IMR-90 (cell line): ENCODE measurements around the gene TMOD1. TPM values are rescaled to one million over a fixed set of nuclear protein-coding genes. Genes with fewer than 3 reads are reported as not detected.
A peak's percentile ranks its signal among the peaks of the same experiment; 100 is the strongest.

Source experiments
- ATAC-seq: fragments of 200-7000 bp; cut with Tn5 transposase; 2 replicates; pipeline ENCODE4 v1.9.1; 2020; ENCODE audit warnings: low read depth, mild to moderate bottlenecking, moderate library complexity
- BruUV-seq: library from RNA; stranded (reverse); fragments of 400-500 nt; replicated peaks from 2 replicates; lab custom pipeline; 2021; lab: Mats Ljungman, UMichigan
- CTCF ChIA-PET: fragments of 300-600 bp; formaldehyde crosslinking; extraction: SDS; loops from one replicate; lab custom pipeline; 2021; ENCODE audit warnings: antibody characterized with exemption; lab: Yijun Ruan, JAX
- POLR2A ChIA-PET: fragments of 300-600 bp; sonication (Branson Sonifier 250); formaldehyde crosslinking; loops from one replicate; lab custom pipeline; 2022; ENCODE audit warnings: antibody characterized with exemption; ENCODE audit not compliant: unreplicated experiment; lab: Charles Lee
- DNase-seq: peaks from one replicate; pipeline ENCODE4 v3.0.0; 2013
- H2AFZ ChIP-seq: replicated peaks from 2 replicates; pipeline ENCODE3; 2013; ENCODE audit warnings: low read length, mild to moderate bottlenecking; ENCODE audit not compliant: poor library complexity
- H2AK5ac ChIP-seq: 2 replicates; pipeline ENCODE4 v1.6.1; 2013; ENCODE audit warnings: low read depth, low read length, inconsistent platforms
- H2AK9ac ChIP-seq: replicated peaks from 2 replicates; pipeline ENCODE3; 2013; ENCODE audit warnings: mild to moderate bottlenecking, low read depth, low read length, moderate library complexity; ENCODE audit not compliant: poor library complexity
- H2BK120ac ChIP-seq: 2 replicates; pipeline ENCODE4 v1.6.1; 2013; ENCODE audit warnings: low read depth, low read length, inconsistent platforms
- H2BK15ac ChIP-seq: 3 replicates; pipeline ENCODE4 v1.6.1; 2013; ENCODE audit warnings: low read depth, low read length, inconsistent platforms
- H2BK20ac ChIP-seq: 2 replicates; pipeline ENCODE4 v1.6.1; 2013; ENCODE audit warnings: low read depth, mild to moderate bottlenecking, inconsistent platforms, low read length, moderate library complexity
- H2BK5ac ChIP-seq: 2 replicates; pipeline ENCODE4 v1.6.1; 2013; ENCODE audit warnings: mild to moderate bottlenecking, low read depth, low read length, inconsistent platforms; ENCODE audit not compliant: poor library complexity, severe bottlenecking
- H3K14ac ChIP-seq: replicated peaks from 2 replicates; pipeline ENCODE4 v1.6.1; 2013; ENCODE audit warnings: low read depth, low read length, inconsistent platforms
- H3K18ac ChIP-seq: 2 replicates; pipeline ENCODE4 v1.6.1; 2013; ENCODE audit warnings: low read depth, low read length, control low read depth
- H3K23ac ChIP-seq: 2 replicates; pipeline ENCODE4 v1.6.1; 2013; ENCODE audit warnings: low read depth, low read length, inconsistent platforms
- H3K27ac ChIP-seq: 2 replicates; pipeline ENCODE4 v1.5.1; 2013; ENCODE audit warnings: mild to moderate bottlenecking, control low read depth, low read length; ENCODE audit not compliant: insufficient read depth
- H3K27me3 ChIP-seq: 2 replicates; pipeline ENCODE4 v1.6.1; 2013; ENCODE audit warnings: low read length; ENCODE audit not compliant: control insufficient read depth, insufficient read depth
- H3K36me3 ChIP-seq: 2 replicates; pipeline ENCODE4 v1.6.1; 2013; ENCODE audit warnings: low read length, mixed read lengths; ENCODE audit not compliant: control insufficient read depth, insufficient read depth
- H3K4ac ChIP-seq: 2 replicates; pipeline ENCODE4 v1.6.1; 2013; ENCODE audit warnings: low read depth, low read length, inconsistent platforms
- H3K4me1 ChIP-seq: 2 replicates; pipeline ENCODE4 v1.6.1; 2013; ENCODE audit warnings: low read length, mixed read lengths; ENCODE audit not compliant: control insufficient read depth, insufficient read depth
- H3K4me2 ChIP-seq: 2 replicates; pipeline ENCODE4 v1.6.1; 2013; ENCODE audit warnings: low read depth, mild to moderate bottlenecking, control low read depth, low read length, moderate library complexity
- H3K4me3 ChIP-seq: 2 replicates; pipeline ENCODE4 v1.5.1; 2013; ENCODE audit warnings: low read depth, mild to moderate bottlenecking, control low read depth, low read length, moderate library complexity; ENCODE audit not compliant: insufficient read depth
- H3K56ac ChIP-seq: 2 replicates; pipeline ENCODE4 v1.6.1; 2013; ENCODE audit warnings: low read length, inconsistent platforms; ENCODE audit not compliant: insufficient read depth; ENCODE audit errors: extremely low read depth
- H3K79me1 ChIP-seq, 2 experiments: 2 replicates each; pipeline ENCODE4 v1.6.1; 2013; ENCODE audit warnings: low read length in 2 of 2, inconsistent platforms in 1 of 2, low read depth in 1 of 2
- H3K9ac ChIP-seq: 2 replicates; pipeline ENCODE4 v1.6.1; 2013; ENCODE audit warnings: low read depth, low read length, control low read depth
- H3K9me1 ChIP-seq: 2 replicates; pipeline ENCODE4 v1.6.1; 2013; ENCODE audit warnings: low read length, inconsistent platforms; ENCODE audit not compliant: insufficient read depth
- H3K9me3 ChIP-seq: 2 replicates; pipeline ENCODE4 v1.6.1; 2013; ENCODE audit warnings: low read length; ENCODE audit not compliant: control insufficient read depth, insufficient read depth
- H4K20me1 ChIP-seq: 2 replicates; pipeline ENCODE4 v1.6.1; 2013; ENCODE audit warnings: low read length, inconsistent platforms; ENCODE audit not compliant: insufficient read depth
- H4K5ac ChIP-seq: 2 replicates; pipeline ENCODE4 v1.6.1; 2013; ENCODE audit warnings: mild to moderate bottlenecking, low read depth, low read length, control low read depth
- H4K8ac ChIP-seq, 2 experiments: 2 replicates each; pipeline ENCODE4 v1.6.1; 2013; ENCODE audit warnings: low read depth in 2 of 2, low read length in 2 of 2, control low read depth in 1 of 2, inconsistent platforms in 1 of 2
- H4K91ac ChIP-seq: 2 replicates; pipeline ENCODE4 v1.6.1; 2013; ENCODE audit warnings: low read depth, low read length, inconsistent platforms; ENCODE audit not compliant: insufficient read depth
- BHLHE40 ChIP-seq: fragments of 150-350 bp; IDR thresholded peaks from 2 replicates; pipeline ENCODE4 v1.6.1; 2016; ENCODE audit warnings: mild to moderate bottlenecking, low read depth, low read length
- CHD1 ChIP-seq: IDR thresholded peaks from 2 replicates; pipeline ENCODE4 v1.6.1; 2012; ENCODE audit warnings: low read depth, low read length, improper control_type of control experiment
- CTCF ChIP-seq: conservative IDR thresholded peaks from 2 replicates; pipeline ENCODE4 v1.5.1; 2012; ENCODE audit warnings: mild to moderate bottlenecking, low read depth, low read length, improper control_type of control experiment
- FOS ChIP-seq: fragments of 150-350 bp; IDR thresholded peaks from 2 replicates; pipeline ENCODE4 v1.6.1; 2016; ENCODE audit warnings: low read depth, low read length
- MAFK ChIP-seq: IDR thresholded peaks from 2 replicates; pipeline ENCODE4 v1.6.1; 2012; ENCODE audit warnings: low read depth, low read length, improper control_type of control experiment
- MAZ ChIP-seq: IDR thresholded peaks from 2 replicates; pipeline ENCODE4 v1.6.1; 2012; ENCODE audit warnings: low read depth, mild to moderate bottlenecking, low read length, improper control_type of control experiment, moderate library complexity, borderline replicate concordance
- MXI1 ChIP-seq: IDR thresholded peaks from 2 replicates; pipeline ENCODE4 v1.6.1; 2012; ENCODE audit warnings: low read depth, mild to moderate bottlenecking, low read length, moderate library complexity, borderline replicate concordance
- RAD21 ChIP-seq: IDR thresholded peaks from 2 replicates; pipeline ENCODE4 v1.6.1; 2012; ENCODE audit warnings: low read length, improper control_type of control experiment
- RCOR1 ChIP-seq: IDR thresholded peaks from 2 replicates; pipeline ENCODE4 v1.6.1; 2012; ENCODE audit warnings: mild to moderate bottlenecking, low read length, improper control_type of control experiment; ENCODE audit not compliant: insufficient replicate concordance
- SMC3 ChIP-seq: fragments of 150-350 bp; IDR thresholded peaks from 2 replicates; pipeline ENCODE4 v1.6.1; 2016; ENCODE audit warnings: low read depth, mild to moderate bottlenecking, antibody characterized with exemption, low read length, moderate library complexity
- dilution Hi-C: fragments of 300-500 bp; cut with HindIII; formaldehyde crosslinking; loops from one replicate; pipeline ENCODE4 v1.14.3; 2018; ENCODE audit warnings: low sequenced_read_pairs; ENCODE audit not compliant: unreplicated experiment
- in situ Hi-C: fragments of 300-500 bp; cut with MboI; formaldehyde crosslinking; loops from 3 replicates; pipeline ENCODE4 v1.14.3; 2019; ENCODE audit warnings: low sequenced_read_pairs, inconsistent platforms, mixed read lengths
- intact Hi-C: fragments of 100-400 bp; cut with micrococcal nuclease; formaldehyde crosslinking; loops from 2 replicates; pipeline ENCODE4 v1.10.0; 2022
- polyA plus RNA-seq, 3 experiments: library from polyadenylated mRNA; depleted of rRNA; stranded (reverse); fragments of >200 nt; gene quantifications; 2 replicates each; pipeline ENCODE4 v1.2.3, GENCODE V29; 2012; ENCODE audit warnings: low replicate concordance in 1 of 3
- total RNA-seq: library from RNA; depleted of rRNA; stranded (reverse); fragments of >200 nt; gene quantifications from 2 replicates; pipeline ENCODE4 v1.2.3, GENCODE V29; 2012

The TMOD1 gene
- total and polyA plus RNA-seq, 2 of the 4 experiments (the other 2 are of a cell fraction): 0.18 to 0.38 TPM

GRCh38 chr9:97615439-97616072, 114.1 kb downstream of the TMOD1 start:
- H3K27me3 ChIP-seq: no peaks in the 10 kb centered on the region
- no peak overlapping the region for H4K91ac ChIP-seq
- no peak overlapping the region for H3K4me2 ChIP-seq
- H3K9ac ChIP-seq: no peak overlapping the region
- H3K36me3 ChIP-seq: peaks cover 14% of the 10 kb centered on the region
- no peak overlapping the region for H4K8ac ChIP-seq
- H2BK5ac ChIP-seq: no peak overlapping the region
- H3K56ac ChIP-seq: no peak overlapping the region
- no peaks in the 10 kb centered on the region for H3K9me3 ChIP-seq
- no peak overlapping the region for H4K5ac ChIP-seq
- BruUV-seq: no TSS peak
- ATAC-seq (peak; percentile 88), DNase-seq (peak; percentile 54)
- H3K4ac ChIP-seq: no peak overlapping the region
- H3K14ac ChIP-seq: no peak overlapping the region
- H2AK5ac ChIP-seq: no peak overlapping the region
- no peak overlapping the region for H3K27ac ChIP-seq
- TF ChIP-seq MAZ: no peak
- no peak for TF ChIP-seq MAFK
- peak; percentile 77 for TF ChIP-seq SMC3
- TF ChIP-seq CTCF: peak; percentile 79
- peak; percentile 73 for TF ChIP-seq RAD21
- no peak for TF ChIP-seq MXI1
- no peak for TF ChIP-seq BHLHE40
- no peak for TF ChIP-seq RCOR1
- no peak for TF ChIP-seq CHD1
- no peak for TF ChIP-seq FOS
- no peak overlapping the region for H3K18ac ChIP-seq
- dilution Hi-C loops (no loop called here), in situ Hi-C loops (loop anchor here (5.0 to 10.0 kb wide), 2 partner anchors 148 to 751 kb away; no protein-coding TSS in a partner anchor), intact Hi-C loops (loop anchor here (1.0 kb wide), 4 partner anchors 17 to 228 kb away; no protein-coding TSS in a partner anchor)
- ChIA-PET POLR2A (no interaction called here), CTCF (interaction anchor here (0.6 to 2.3 kb wide), 16 partner anchors 9 to 206 kb away, joined by 3 to 43 read pairs (median 3); partner anchors contain the start of gene TMOD1)
- H3K23ac ChIP-seq: no peak overlapping the region
- no peaks in the 10 kb centered on the region for H3K79me1 ChIP-seq
- H2BK20ac ChIP-seq: no peak overlapping the region
- no peak overlapping the region for H2BK15ac ChIP-seq
- H3K4me1 ChIP-seq: no peaks in the 10 kb centered on the region
- no peaks in the 10 kb centered on the region for H4K20me1 ChIP-seq
- no peak overlapping the region for H2BK120ac ChIP-seq
- no peaks in the 10 kb centered on the region for H3K9me1 ChIP-seq
- no peak overlapping the region for H2AFZ ChIP-seq
- H3K4me3 ChIP-seq: no peak overlapping the region
- no peak overlapping the region for H2AK9ac ChIP-seq
